ENCODE results near the gene ZNRF3. TPM values are rescaled to one million over a fixed set of nuclear protein-coding genes. Genes with fewer than 3 reads are reported as not detected.

Gene ZNRF3
- polyA plus RNA-seq, 1 donor from 2014 or later = 2.9 TPM

DNA sequence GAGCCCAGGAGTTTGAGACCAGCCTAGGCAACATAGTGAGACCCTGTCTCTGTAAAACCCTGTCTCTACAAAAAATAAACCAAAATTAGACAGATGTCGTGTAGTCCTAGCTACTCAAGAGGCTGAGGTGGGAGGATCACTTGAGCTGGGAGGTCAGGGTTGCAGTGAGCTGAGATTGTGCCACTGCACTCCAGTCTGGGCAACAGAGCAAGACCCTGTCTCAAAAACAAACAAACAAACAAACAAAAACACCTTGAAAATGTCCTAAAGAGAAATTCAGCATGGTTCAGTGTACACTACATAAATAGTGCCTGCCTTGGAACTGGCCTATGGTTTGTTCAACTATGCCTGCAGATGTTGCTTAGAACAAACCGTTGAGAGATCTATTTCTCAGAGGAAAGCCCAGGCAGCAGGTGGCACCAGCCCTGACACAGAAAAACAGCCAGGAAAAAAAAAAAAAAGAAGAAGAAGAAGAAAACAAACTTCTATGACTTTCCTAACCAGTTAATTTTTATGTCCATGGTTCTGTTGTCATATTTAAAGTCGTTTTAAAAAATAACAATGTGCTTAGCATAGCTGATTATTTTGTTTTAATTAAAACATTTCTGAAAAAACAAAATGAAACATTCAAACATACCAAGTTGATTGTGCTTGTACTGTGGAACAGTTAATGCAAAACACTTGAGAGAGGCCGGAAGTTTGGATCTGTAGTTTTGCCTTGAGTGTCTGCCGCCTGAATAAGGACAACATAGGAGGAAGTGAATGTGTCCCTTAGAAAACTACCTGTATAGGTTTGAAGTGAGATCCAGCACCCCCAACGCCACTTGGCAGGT is 194.9 kb downstream of the ZNRF3 start:
- H3K9me2 ChIP-seq (ENCODE audit: insufficient read depth, low read length) = no peaks in the 10 kb centered on the region
- H3K27me3 ChIP-seq (ENCODE audit: insufficient read depth, low read depth, low read length) = peaks cover 25% of the 10 kb centered on the region
- H3K36me3 ChIP-seq (ENCODE audit: insufficient read depth, low read length) = no peaks in the 10 kb centered on the region
- H4K20me1 ChIP-seq (ENCODE audit: insufficient read depth) = no peaks in the 10 kb centered on the region
- H3K9ac ChIP-seq (ENCODE audit: low read length) = no peak overlapping the region
- no peak overlapping the region for H3K4me3 ChIP-seq (ENCODE audit: low read length)
- no peaks in the 10 kb centered on the region for H3F3A ChIP-seq (ENCODE audit: insufficient read depth, low read length, poor library complexity, severe bottlenecking)
- no peaks in the 10 kb centered on the region for H3K9me3 ChIP-seq (ENCODE audit: low read length)
- H3K79me2 ChIP-seq (replicated peaks; ENCODE audit: insufficient read depth, low read length) = no peaks in the 10 kb centered on the region
- no peak overlapping the region for H3K27ac ChIP-seq (ENCODE audit: low read length)
- H2AFZ ChIP-seq (ENCODE audit: low read depth, low read length) = no peak overlapping the region
- H3K4me2 ChIP-seq (ENCODE audit: low read length) = no peak overlapping the region
- no peak for TF ChIP-seq POLR2AphosphoS5 (IDR thresholded peaks at IDR 0.05)
- TF ChIP-seq, protein P1, sequence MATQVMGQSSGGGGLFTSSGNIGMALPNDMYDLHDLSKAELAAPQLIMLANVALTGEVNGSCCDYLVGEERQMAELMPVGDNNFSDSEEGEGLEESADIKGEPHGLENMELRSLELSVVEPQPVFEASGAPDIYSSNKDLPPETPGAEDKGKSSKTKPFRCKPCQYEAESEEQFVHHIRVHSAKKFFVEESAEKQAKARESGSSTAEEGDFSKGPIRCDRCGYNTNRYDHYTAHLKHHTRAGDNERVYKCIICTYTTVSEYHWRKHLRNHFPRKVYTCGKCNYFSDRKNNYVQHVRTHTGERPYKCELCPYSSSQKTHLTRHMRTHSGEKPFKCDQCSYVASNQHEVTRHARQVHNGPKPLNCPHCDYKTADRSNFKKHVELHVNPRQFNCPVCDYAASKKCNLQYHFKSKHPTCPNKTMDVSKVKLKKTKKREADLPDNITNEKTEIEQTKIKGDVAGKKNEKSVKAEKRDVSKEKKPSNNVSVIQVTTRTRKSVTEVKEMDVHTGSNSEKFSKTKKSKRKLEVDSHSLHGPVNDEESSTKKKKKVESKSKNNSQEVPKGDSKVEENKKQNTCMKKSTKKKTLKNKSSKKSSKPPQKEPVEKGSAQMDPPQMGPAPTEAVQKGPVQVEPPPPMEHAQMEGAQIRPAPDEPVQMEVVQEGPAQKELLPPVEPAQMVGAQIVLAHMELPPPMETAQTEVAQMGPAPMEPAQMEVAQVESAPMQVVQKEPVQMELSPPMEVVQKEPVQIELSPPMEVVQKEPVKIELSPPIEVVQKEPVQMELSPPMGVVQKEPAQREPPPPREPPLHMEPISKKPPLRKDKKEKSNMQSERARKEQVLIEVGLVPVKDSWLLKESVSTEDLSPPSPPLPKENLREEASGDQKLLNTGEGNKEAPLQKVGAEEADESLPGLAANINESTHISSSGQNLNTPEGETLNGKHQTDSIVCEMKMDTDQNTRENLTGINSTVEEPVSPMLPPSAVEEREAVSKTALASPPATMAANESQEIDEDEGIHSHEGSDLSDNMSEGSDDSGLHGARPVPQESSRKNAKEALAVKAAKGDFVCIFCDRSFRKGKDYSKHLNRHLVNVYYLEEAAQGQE (IDR thresholded peaks at IDR 0.05; ENCODE audit: borderline replicate concordance) = no peak
- no peak for TF ChIP-seq EZH2 (IDR thresholded peaks at IDR 0.05; ENCODE audit: borderline replicate concordance, insufficient read depth, low read length, poor library complexity, severe bottlenecking)
- TF ChIP-seq TAF1 (IDR thresholded peaks at IDR 0.05; ENCODE audit: low read depth) = no peak
- no peak for TF ChIP-seq EP300 (conservative IDR thresholded peaks at IDR 0.05; ENCODE audit: poor library complexity, severe bottlenecking)
- TF ChIP-seq SMC3 (conservative IDR thresholded peaks at IDR 0.05; ENCODE audit: poor library complexity) = no peak
- no peak for TF ChIP-seq RAD21 (conservative IDR thresholded peaks at IDR 0.05)
- TF ChIP-seq MXI1 (conservative IDR thresholded peaks at IDR 0.05; ENCODE audit: poor library complexity, severe bottlenecking) = no peak
- TF ChIP-seq, protein P2, sequence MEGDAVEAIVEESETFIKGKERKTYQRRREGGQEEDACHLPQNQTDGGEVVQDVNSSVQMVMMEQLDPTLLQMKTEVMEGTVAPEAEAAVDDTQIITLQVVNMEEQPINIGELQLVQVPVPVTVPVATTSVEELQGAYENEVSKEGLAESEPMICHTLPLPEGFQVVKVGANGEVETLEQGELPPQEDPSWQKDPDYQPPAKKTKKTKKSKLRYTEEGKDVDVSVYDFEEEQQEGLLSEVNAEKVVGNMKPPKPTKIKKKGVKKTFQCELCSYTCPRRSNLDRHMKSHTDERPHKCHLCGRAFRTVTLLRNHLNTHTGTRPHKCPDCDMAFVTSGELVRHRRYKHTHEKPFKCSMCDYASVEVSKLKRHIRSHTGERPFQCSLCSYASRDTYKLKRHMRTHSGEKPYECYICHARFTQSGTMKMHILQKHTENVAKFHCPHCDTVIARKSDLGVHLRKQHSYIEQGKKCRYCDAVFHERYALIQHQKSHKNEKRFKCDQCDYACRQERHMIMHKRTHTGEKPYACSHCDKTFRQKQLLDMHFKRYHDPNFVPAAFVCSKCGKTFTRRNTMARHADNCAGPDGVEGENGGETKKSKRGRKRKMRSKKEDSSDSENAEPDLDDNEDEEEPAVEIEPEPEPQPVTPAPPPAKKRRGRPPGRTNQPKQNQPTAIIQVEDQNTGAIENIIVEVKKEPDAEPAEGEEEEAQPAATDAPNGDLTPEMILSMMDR (IDR thresholded peaks at IDR 0.05; ENCODE audit: poor library complexity, severe bottlenecking) = no peak

DNA sequence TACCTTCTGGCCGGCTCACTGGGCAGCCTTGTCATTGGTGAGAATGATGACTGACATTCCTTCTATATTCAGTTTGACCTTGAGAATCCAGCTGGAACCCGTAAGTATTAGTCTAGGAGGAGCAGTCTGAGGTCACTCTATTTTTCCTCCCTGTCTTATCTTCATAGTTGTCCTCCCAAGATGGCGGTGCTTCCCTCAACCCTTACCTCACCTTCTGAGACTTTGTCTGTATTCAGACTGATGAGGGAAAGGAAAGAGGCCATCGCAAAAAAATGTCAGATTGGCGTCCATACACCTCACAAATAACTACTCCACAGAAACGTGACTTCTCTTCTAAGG is 195.5 kb downstream of the ZNRF3 start:
- no peak for TF ChIP-seq POLR2AphosphoS5 (IDR thresholded peaks at IDR 0.05)
- no peak for TF ChIP-seq RAD21 (conservative IDR thresholded peaks at IDR 0.05)
- no peak for TF ChIP-seq SMC3 (conservative IDR thresholded peaks at IDR 0.05; ENCODE audit: poor library complexity)
- TF ChIP-seq EZH2 (IDR thresholded peaks at IDR 0.05; ENCODE audit: borderline replicate concordance, insufficient read depth, low read length, poor library complexity, severe bottlenecking) = no peak
- TF ChIP-seq EP300 (conservative IDR thresholded peaks at IDR 0.05; ENCODE audit: poor library complexity, severe bottlenecking) = no peak
- peaks cover 19% of the 10 kb centered on the region for H3K27me3 ChIP-seq (ENCODE audit: insufficient read depth, low read depth, low read length)
- H3F3A ChIP-seq (ENCODE audit: insufficient read depth, low read length, poor library complexity, severe bottlenecking) = no peaks in the 10 kb centered on the region
- H3K9me3 ChIP-seq (ENCODE audit: low read length) = no peaks in the 10 kb centered on the region
- no peak overlapping the region for H2AFZ ChIP-seq (ENCODE audit: low read depth, low read length)
- H3K4me2 ChIP-seq (ENCODE audit: low read length) = no peak overlapping the region
- H3K9me2 ChIP-seq (ENCODE audit: insufficient read depth, low read length) = no peaks in the 10 kb centered on the region
- no peaks in the 10 kb centered on the region for H3K36me3 ChIP-seq (ENCODE audit: insufficient read depth, low read length)
- H3K27ac ChIP-seq (ENCODE audit: low read length) = no peak overlapping the region
- no peaks in the 10 kb centered on the region for H4K20me1 ChIP-seq (ENCODE audit: insufficient read depth)
- no peaks in the 10 kb centered on the region for H3K79me2 ChIP-seq (replicated peaks; ENCODE audit: insufficient read depth, low read length)
- no peak overlapping the region for H3K9ac ChIP-seq (ENCODE audit: low read length)
- H3K4me3 ChIP-seq (ENCODE audit: low read length) = no peak overlapping the region
